ENCODE measurements around the gene ZC3H18. TPM values are rescaled to one million over a fixed set of nuclear protein-coding genes. Genes with fewer than 3 reads are reported as not detected.

The ZC3H18 gene
- total RNA-seq, 1 experiment from 2014 or later = 76.4 TPM

- H3K27ac ChIP-seq = no peak overlapping the region
- H3K9me3 ChIP-seq (ENCODE audit: insufficient read depth, low read depth) = no peaks in the 10 kb centered on the region
- H3K36me3 ChIP-seq (ENCODE audit: low read depth) = no peaks in the 10 kb centered on the region
- H3K9me2 ChIP-seq (ENCODE audit: insufficient read depth) = no peaks in the 10 kb centered on the region
- H2AFZ ChIP-seq = no peak overlapping the region
- POLR2A ChIA-PET (ENCODE audit: unreplicated experiment) = no interaction called here
- H3K27me3 ChIP-seq (ENCODE audit: insufficient read depth, low read depth) = no peaks in the 10 kb centered on the region
- no peak overlapping the region for H3K4me3 ChIP-seq
- no peak overlapping the region for H3K4me2 ChIP-seq
- H4K20me1 ChIP-seq (ENCODE audit: insufficient read depth) = peaks cover 50% of the 10 kb centered on the region
- BruUV-seq (replicated peaks) = no TSS peak
- DNase-seq = peak in 1 of 2 experiments; percentile 21
- intact Hi-C loops (cut with micrococcal nuclease; ENCODE audit: unreplicated experiment) = no loop called here
- no peak for TF ChIP-seq CTCF (conservative IDR thresholded peaks at IDR 0.05)
- TF ChIP-seq EZH2 (IDR thresholded peaks at IDR 0.05; ENCODE audit: low read depth) = no peak
- CTCF ChIA-PET = no interaction called here
- no peaks in the 10 kb centered on the region for H3K4me1 ChIP-seq (replicated peaks; ENCODE audit: insufficient read depth)
- peaks cover 14% of the 10 kb centered on the region for H3K79me2 ChIP-seq (ENCODE audit: low read depth)
- no peaks in the 10 kb centered on the region for H3F3A ChIP-seq (ENCODE audit: insufficient read depth, low read depth)
Measured at GRCh38 chr16:88584676-88585075, 14.5 kb downstream of the ZC3H18 start.

GRCh38 chr16:88585269-88585668 is 15.1 kb downstream of the ZC3H18 start:
- no peak overlapping the region for H3K4me3 ChIP-seq
- H3K79me2 ChIP-seq (ENCODE audit: low read depth) = peaks cover 14% of the 10 kb centered on the region
- peak in 1 of 2 experiments; percentile 26 for DNase-seq
- no TSS peak for BruUV-seq (replicated peaks)
- H4K20me1 ChIP-seq (ENCODE audit: insufficient read depth) = peaks cover 47% of the 10 kb centered on the region
- no peaks in the 10 kb centered on the region for H3K9me2 ChIP-seq (ENCODE audit: insufficient read depth)
- H3K27ac ChIP-seq = no peak overlapping the region
- TF ChIP-seq EZH2 (IDR thresholded peaks at IDR 0.05; ENCODE audit: low read depth) (no peak), CTCF (conservative IDR thresholded peaks at IDR 0.05) (no peak)
- H3K4me1 ChIP-seq (replicated peaks; ENCODE audit: insufficient read depth) = no peaks in the 10 kb centered on the region
- no peak overlapping the region for H3K4me2 ChIP-seq
- no peaks in the 10 kb centered on the region for H3K36me3 ChIP-seq (ENCODE audit: low read depth)
- ChIA-PET CTCF (no interaction called here), POLR2A (ENCODE audit: unreplicated experiment) (no interaction called here)
- no peaks in the 10 kb centered on the region for H3K27me3 ChIP-seq (ENCODE audit: insufficient read depth, low read depth)
- H3F3A ChIP-seq (ENCODE audit: insufficient read depth, low read depth) = no peaks in the 10 kb centered on the region
- intact Hi-C loops (cut with micrococcal nuclease; ENCODE audit: unreplicated experiment) = no loop called here
- H3K9me3 ChIP-seq (ENCODE audit: insufficient read depth, low read depth) = no peaks in the 10 kb centered on the region
- H2AFZ ChIP-seq = no peak overlapping the region

GRCh38 chr16:88585927-88586581 is 15.9 kb downstream of the ZC3H18 start:
- ChIA-PET CTCF (no interaction called here), POLR2A (ENCODE audit: unreplicated experiment) (no interaction called here)
- H3K36me3 ChIP-seq (ENCODE audit: low read depth) = no peaks in the 10 kb centered on the region
- no peaks in the 10 kb centered on the region for H3K27me3 ChIP-seq (ENCODE audit: insufficient read depth, low read depth)
- H3K9me3 ChIP-seq (ENCODE audit: insufficient read depth, low read depth) = no peaks in the 10 kb centered on the region
- no peak overlapping the region for H3K27ac ChIP-seq
- no peaks in the 10 kb centered on the region for H3F3A ChIP-seq (ENCODE audit: insufficient read depth, low read depth)
- H3K4me1 ChIP-seq (replicated peaks; ENCODE audit: insufficient read depth) = no peaks in the 10 kb centered on the region
- DNase-seq = peak in 1 of 2 experiments; percentile 19
- peaks cover 39% of the 10 kb centered on the region for H4K20me1 ChIP-seq (ENCODE audit: insufficient read depth)
- H3K4me3 ChIP-seq = no peak overlapping the region
- intact Hi-C loops (cut with micrococcal nuclease; ENCODE audit: unreplicated experiment) = no loop called here
- H3K4me2 ChIP-seq = no peak overlapping the region
- no peaks in the 10 kb centered on the region for H3K9me2 ChIP-seq (ENCODE audit: insufficient read depth)
- no peak for TF ChIP-seq CTCF (conservative IDR thresholded peaks at IDR 0.05)
- no peak for TF ChIP-seq EZH2 (IDR thresholded peaks at IDR 0.05; ENCODE audit: low read depth)
- no TSS peak for BruUV-seq (replicated peaks)
- no peak overlapping the region for H2AFZ ChIP-seq
- H3K79me2 ChIP-seq (ENCODE audit: low read depth) = peaks cover 14% of the 10 kb centered on the region
